HFF-Myc (cell line): ENCODE data around the gene LIG3.
"Not testable (repeated sequence)": the region's sequence is repeated elsewhere in the genome, so short reads cannot be mapped to it uniquely, and the experiment has no call there.

Source experiments
- DNase-seq: peaks from one replicate; pipeline ENCODE4 v3.0.0-alpha.2; 2011; ENCODE audit warnings: low read depth; ENCODE audit errors: extremely low read depth
- H3K4me3 ChIP-seq: replicated peaks from 2 replicates; pipeline ENCODE4 v1.5.1; 2011; ENCODE audit warnings: low read depth, mild to moderate bottlenecking, control low read depth, low read length
- TF ChIP-seq, protein P1 (sequence below): IDR thresholded peaks from 2 replicates; pipeline ENCODE4 v1.5.1; 2012; ENCODE audit warnings: mild to moderate bottlenecking, low read depth, low read length, control low read depth; ENCODE audit errors: missing control alignments

The LIG3 gene

DNA sequence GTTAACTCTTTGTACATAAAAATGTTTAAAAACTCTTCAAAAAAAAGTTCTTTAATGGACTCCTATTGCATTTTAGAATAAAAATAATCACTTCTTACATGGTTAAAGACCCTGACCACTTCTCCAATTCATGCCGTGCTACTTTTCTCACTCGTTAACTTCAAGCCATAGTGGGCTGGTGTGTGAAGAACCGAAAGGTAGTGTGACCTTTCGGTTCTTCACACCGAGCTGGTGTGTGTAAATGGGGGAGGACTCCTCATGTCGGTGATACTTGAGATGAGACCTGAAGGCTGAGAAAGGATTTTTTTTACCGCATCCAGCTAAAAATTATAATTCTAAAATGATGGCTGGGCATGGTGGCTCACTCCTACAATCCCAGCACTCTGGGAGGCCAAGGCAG, 61.1 kb downstream of the LIG3 start:
- H3K4me3 ChIP-seq = no peak overlapping the region
- TF ChIP-seq, protein P1, sequence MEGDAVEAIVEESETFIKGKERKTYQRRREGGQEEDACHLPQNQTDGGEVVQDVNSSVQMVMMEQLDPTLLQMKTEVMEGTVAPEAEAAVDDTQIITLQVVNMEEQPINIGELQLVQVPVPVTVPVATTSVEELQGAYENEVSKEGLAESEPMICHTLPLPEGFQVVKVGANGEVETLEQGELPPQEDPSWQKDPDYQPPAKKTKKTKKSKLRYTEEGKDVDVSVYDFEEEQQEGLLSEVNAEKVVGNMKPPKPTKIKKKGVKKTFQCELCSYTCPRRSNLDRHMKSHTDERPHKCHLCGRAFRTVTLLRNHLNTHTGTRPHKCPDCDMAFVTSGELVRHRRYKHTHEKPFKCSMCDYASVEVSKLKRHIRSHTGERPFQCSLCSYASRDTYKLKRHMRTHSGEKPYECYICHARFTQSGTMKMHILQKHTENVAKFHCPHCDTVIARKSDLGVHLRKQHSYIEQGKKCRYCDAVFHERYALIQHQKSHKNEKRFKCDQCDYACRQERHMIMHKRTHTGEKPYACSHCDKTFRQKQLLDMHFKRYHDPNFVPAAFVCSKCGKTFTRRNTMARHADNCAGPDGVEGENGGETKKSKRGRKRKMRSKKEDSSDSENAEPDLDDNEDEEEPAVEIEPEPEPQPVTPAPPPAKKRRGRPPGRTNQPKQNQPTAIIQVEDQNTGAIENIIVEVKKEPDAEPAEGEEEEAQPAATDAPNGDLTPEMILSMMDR = no peak
- no peak for DNase-seq

DNA sequence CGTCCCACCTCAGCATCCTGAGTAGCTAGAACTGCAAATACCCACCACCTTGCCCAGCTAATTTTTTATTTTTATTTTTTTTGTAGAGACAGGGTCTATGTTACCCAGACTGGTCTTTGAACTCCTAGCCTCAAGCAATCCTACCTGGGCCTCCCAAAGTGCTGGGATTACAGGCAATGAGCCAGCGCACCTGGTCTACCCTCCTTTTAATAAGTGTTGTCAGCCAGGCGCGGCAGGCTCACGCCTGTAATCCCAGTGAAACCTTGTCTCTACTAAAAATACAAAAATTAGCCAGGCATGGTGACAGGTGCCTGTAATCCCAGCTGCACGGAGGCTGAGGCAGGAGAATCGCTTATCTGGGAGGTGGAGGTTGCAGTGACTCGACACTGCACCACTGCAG, 63.9 kb downstream of the LIG3 start:
- TF ChIP-seq, protein P1 = no peak
- no peak overlapping the region for H3K4me3 ChIP-seq
- no peak for DNase-seq

DNA sequence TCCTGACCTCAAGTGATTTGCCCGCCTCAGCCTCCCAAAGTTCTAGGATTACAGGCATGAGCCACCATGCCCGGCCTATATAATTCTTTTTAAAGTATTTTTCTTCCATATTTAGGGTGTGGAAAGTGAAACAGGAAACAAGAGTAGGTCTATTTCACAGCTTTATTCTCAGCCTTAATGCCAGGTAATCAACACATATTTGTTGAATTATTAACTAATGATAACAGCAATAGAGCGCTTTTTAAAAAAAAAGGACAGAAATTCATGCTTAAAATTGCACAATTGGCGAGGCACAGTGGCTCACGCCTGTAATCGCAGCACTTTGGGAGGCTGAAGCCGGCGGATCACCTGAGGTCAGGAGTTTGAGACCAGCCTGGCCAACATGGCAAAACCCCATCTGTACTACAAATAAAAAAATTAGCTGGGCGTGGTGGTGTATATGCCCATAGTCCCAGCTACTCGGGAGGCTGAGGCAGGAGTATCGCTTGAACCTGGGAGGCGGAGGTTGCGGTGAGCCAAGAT, 65.2 kb downstream of the LIG3 start:
- not testable (repeated sequence) for H3K4me3 ChIP-seq, DNase-seq

DNA sequence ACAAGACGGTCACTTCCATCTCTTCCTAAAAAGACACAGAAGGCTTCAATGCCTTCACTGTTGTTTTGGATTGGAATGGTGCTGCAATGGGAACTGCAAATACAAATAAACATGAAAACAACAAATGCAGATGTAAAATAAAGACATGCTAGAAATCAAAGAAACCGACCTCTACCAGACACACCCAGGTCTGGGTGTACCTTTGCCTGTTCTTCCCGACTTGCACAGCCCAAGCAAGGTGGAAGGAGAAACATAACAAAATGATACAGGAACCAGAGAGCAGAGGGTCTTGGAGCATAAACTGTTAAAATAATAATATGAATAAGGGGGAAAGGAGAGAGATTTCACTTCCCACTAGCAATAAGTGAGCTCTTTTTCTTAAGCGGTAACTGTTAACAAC, 65.9 kb downstream of the LIG3 start:
- no peak overlapping the region for H3K4me3 ChIP-seq
- DNase-seq = no peak
- TF ChIP-seq, protein P1 = no peak

DNA sequence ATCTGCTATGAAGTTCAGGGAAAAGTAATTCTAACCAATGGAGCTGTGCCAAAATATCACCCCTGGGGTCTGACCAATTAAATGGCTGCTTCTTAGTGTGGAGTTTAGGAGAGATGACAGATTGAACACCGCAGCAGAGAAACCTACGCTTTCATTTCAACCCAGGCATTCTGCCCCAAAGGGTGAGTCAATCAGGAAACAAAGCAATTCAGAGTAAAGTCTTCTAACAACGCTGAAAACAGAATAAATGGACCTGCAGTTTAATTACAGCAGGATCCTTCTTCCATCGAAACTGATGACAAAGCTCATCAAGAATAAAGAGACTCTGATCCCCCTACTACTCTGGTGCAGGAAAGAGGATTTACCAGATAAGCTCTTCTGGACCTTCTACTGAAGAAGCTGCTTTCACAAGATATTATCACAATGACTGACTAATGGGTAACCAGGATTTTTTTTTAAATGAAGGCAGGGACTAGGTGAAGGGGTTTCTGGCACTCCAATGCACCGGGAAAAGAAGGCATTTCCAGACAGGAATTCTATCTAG, 66.5 kb downstream of the LIG3 start:
- no peak overlapping the region for H3K4me3 ChIP-seq
- no peak for DNase-seq
- TF ChIP-seq, protein P1 = no peak

DNA sequence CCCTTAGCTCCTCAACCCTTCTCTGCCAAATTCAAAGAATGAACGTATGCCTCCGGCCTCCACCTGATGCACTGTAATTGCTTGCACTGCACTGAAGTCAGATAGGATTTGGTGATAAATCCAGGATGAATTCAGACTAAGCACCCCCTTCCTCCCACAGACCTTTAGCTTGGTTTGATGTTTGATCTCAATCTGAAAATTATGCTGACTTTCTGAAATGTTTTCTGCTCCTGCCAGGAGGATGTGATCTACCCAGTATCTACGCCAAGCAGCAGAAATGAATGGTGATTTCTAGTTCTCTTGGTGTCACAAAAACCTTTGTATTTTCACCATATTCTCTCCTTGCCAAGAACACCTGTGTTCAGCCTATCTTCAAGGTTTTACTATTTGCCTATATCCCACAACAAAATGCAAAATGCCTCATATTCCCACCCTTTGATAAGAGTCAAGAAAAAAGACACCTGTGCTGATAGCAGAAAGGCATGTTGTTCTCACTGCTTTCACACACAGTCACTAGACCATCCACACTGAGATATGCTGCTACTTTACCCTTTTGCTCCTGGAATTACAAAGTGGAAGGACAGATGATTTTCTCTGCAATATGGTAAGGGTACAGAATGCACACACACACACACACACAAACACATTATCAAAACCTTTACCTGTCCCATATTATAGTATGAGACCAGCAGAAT, 68.5 kb downstream of the LIG3 start:
- no peak for DNase-seq
- TF ChIP-seq, protein P1 = no peak
- no peak overlapping the region for H3K4me3 ChIP-seq

DNA sequence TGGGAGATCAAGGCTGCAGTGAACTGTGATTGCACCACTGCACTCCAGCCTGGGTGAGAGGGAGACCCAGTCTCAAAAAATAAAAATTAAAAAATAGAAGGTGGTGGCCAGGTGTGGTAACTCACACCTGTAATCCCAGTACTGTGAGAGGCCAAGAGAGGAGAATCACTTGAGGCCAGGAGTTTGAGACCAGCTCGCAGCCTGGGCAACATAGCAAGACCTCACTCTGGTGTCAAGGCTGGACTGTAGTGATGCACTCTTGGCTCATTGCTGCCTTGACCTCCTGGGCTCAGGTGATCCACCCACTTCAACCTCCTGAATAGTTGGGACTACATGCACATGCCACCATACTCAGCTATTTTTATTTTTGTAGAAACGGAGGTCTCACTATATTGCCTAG, 69.9 kb downstream of the LIG3 start:
- H3K4me3 ChIP-seq = no peak overlapping the region
- TF ChIP-seq, protein P1 = no peak
- DNase-seq = no peak
